Fibroblast of lung (primary cell): Measurements from ENCODE around the gene FRMD6. TPM values are rescaled to one million over a fixed set of nuclear protein-coding genes. Genes with fewer than 3 reads are reported as not detected.

ENCODE experiments used
- DNase-seq, 2 donors: peaks; one replicate each; pipeline versions ENCODE4 v3.0.0 to v3.0.0-alpha.2; 2010; ENCODE audit warnings: low read depth in 2 of 2
- H2AFZ ChIP-seq: 2 replicates; pipeline ENCODE4 v1.5.1; 2012; ENCODE audit warnings: low read length, control low read depth, inconsistent platforms
- H3K27ac ChIP-seq: 2 replicates; pipeline ENCODE4 v1.5.1; 2011; ENCODE audit warnings: low read length, control low read depth; ENCODE audit not compliant: insufficient read depth
- H3K27me3 ChIP-seq: 2 replicates; pipeline ENCODE4 v1.5.1; 2011; ENCODE audit warnings: mild to moderate bottlenecking, low read length; ENCODE audit not compliant: control insufficient read depth, insufficient read depth
- H3K36me3 ChIP-seq: 2 replicates; pipeline ENCODE4 v1.5.1; 2011; ENCODE audit warnings: low read length; ENCODE audit not compliant: control insufficient read depth, insufficient read depth
- H3K4me1 ChIP-seq: 2 replicates; pipeline ENCODE4 v1.5.1; 2011; ENCODE audit warnings: low read length; ENCODE audit not compliant: control insufficient read depth, insufficient read depth; ENCODE audit errors: extremely low read depth
- H3K4me2 ChIP-seq: 2 replicates; pipeline ENCODE4 v1.5.1; 2011; ENCODE audit warnings: low read length, control low read depth; ENCODE audit not compliant: insufficient read depth; ENCODE audit errors: extremely low read depth
- H3K4me3 ChIP-seq, 4 experiments: fragments of 200-600 bp in 1 of 4; sonication (generic) in 1 of 4; replicated peaks in 1 of 4; 2 replicates each; pipeline ENCODE4 v1.5.1; 2011 to 2016; ENCODE audit warnings: low read length in 4 of 4, low read depth in 3 of 4, mild to moderate bottlenecking in 3 of 4, control low read depth in 2 of 4, inconsistent platforms in 1 of 4, mixed read lengths in 1 of 4; ENCODE audit not compliant: insufficient read depth in 1 of 4; ENCODE audit errors: control extremely low read depth in 1 of 4
- H3K79me2 ChIP-seq: 2 replicates; pipeline ENCODE4 v1.5.1; 2012; ENCODE audit warnings: mild to moderate bottlenecking, low read length, inconsistent platforms; ENCODE audit not compliant: control insufficient read depth, insufficient read depth
- H3K9ac ChIP-seq: 2 replicates; pipeline ENCODE4 v1.5.1; 2011; ENCODE audit warnings: mild to moderate bottlenecking, low read length, control low read depth; ENCODE audit not compliant: insufficient read depth
- H3K9me3 ChIP-seq: 2 replicates; pipeline ENCODE4 v1.5.1; 2012; ENCODE audit warnings: low read depth, low read length; ENCODE audit not compliant: control insufficient read depth, insufficient read depth
- H4K20me1 ChIP-seq: 2 replicates; pipeline ENCODE4 v1.5.1; 2011; ENCODE audit warnings: low read length; ENCODE audit not compliant: control insufficient read depth, insufficient read depth; ENCODE audit errors: extremely low read depth
- EZH2 ChIP-seq: IDR thresholded peaks from 2 replicates; pipeline ENCODE4 v1.5.1; 2012; ENCODE audit warnings: low read length, control low read depth, mild to moderate bottlenecking; ENCODE audit errors: missing control alignments
- polyA minus RNA-seq: library from RNA; depleted of rRNA, polyadenylated mRNA; stranded (reverse); fragments of >200 nt; gene quantifications from 2 replicates; pipeline ENCODE4 v1.2.3, GENCODE V29; 2011; ENCODE audit warnings: low replicate concordance
- polyA plus RNA-seq, 2 donors: library from polyadenylated mRNA; depleted of rRNA in 1 of 2; stranded (reverse) in 1 of 2; unstranded in 1 of 2; fragments of >200 nt; gene quantifications; 2 replicates each; pipeline ENCODE4 v1.2.1, GENCODE V29; 2011 to 2012; ENCODE audit warnings: missing spikeins in 1 of 2
- total RNA-seq: library from RNA; depleted of rRNA; stranded (reverse); fragments of >200 nt; gene quantifications from 2 replicates; pipeline ENCODE4 v1.2.1, GENCODE V29; 2014
- TF ChIP-seq, protein P1 (sequence below), 2 donors: IDR thresholded peaks in 1 of 2; conservative IDR thresholded peaks in 1 of 2; 1 replicate in 1 of 2; 2 replicates in 1 of 2; pipeline ENCODE4 v1.5.1; 2011 to 2012; ENCODE audit warnings: low read length in 2 of 2, control low read depth in 1 of 2, inconsistent platforms in 1 of 2, low read depth in 1 of 2, mild to moderate bottlenecking in 1 of 2

Gene FRMD6
- total RNA-seq: 157 and 200 TPM in 2 replicates
- 182 and 222 TPM in 2 replicates for polyA plus RNA-seq
- 122 and 146 TPM in 2 replicates for polyA plus RNA-seq (2012)
- polyA minus RNA-seq: 173 and 186 TPM in 2 replicates

- TF ChIP-seq, protein P1, sequence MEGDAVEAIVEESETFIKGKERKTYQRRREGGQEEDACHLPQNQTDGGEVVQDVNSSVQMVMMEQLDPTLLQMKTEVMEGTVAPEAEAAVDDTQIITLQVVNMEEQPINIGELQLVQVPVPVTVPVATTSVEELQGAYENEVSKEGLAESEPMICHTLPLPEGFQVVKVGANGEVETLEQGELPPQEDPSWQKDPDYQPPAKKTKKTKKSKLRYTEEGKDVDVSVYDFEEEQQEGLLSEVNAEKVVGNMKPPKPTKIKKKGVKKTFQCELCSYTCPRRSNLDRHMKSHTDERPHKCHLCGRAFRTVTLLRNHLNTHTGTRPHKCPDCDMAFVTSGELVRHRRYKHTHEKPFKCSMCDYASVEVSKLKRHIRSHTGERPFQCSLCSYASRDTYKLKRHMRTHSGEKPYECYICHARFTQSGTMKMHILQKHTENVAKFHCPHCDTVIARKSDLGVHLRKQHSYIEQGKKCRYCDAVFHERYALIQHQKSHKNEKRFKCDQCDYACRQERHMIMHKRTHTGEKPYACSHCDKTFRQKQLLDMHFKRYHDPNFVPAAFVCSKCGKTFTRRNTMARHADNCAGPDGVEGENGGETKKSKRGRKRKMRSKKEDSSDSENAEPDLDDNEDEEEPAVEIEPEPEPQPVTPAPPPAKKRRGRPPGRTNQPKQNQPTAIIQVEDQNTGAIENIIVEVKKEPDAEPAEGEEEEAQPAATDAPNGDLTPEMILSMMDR (conservative IDR thresholded peaks at IDR 0.05 in 1 of 2, IDR thresholded peaks at IDR 0.05 in 1 of 2; ENCODE audit: low read depth in 1 of 2, low read length in 2 of 2): peak; percentile 37 to 79
- TF ChIP-seq EZH2: no peak
- Histone ChIP-seq H3K4me1 (peaks cover 4% of the 10 kb centered on the region), H4K20me1 (no peaks in the 10 kb centered on the region), H3K36me3 (no peaks in the 10 kb centered on the region), H3K79me2 (peaks cover 89% of the 10 kb centered on the region), H3K9me3 (no peaks in the 10 kb centered on the region), H3K27me3 (no peaks in the 10 kb centered on the region), H3K27ac (peak within 1 kb of the TSS; percentile 98), H3K4me2 (peak within 1 kb of the TSS; percentile 86), H3K9ac (peak within 1 kb of the TSS; percentile 99), H2AFZ (peak within 1 kb of the TSS; percentile 86), H3K4me3 (peak within 1 kb of the TSS; percentile 72 to 98 (median 97))
- DNase-seq: peak; percentile 87 to 90
These were observed at the start of gene FRMD6 for GRCh38 chr14:51651388-51652167. FRMD6 (plus strand) TSS chr14:51651910; CDS start chr14:51689837, 37,927 bp downstream.

GRCh38 chr14:51602310-51602709 lies 49.4 kb upstream of the FRMD6 start:
- Histone ChIP-seq H3K4me1 (peaks cover 18% of the 10 kb centered on the region), H3K27ac (no peak overlapping the region), H4K20me1 (no peaks in the 10 kb centered on the region), H2AFZ (no peak overlapping the region), H3K27me3 (no peaks in the 10 kb centered on the region), H3K9ac (no peak overlapping the region), H3K79me2 (no peaks in the 10 kb centered on the region), H3K4me3 (no peak overlapping the region), H3K9me3 (no peaks in the 10 kb centered on the region), H3K4me2 (no peak overlapping the region), H3K36me3 (no peaks in the 10 kb centered on the region)
- peak in 1 of 2 donors; percentile 16 for DNase-seq
- TF ChIP-seq, protein P1 (conservative IDR thresholded peaks at IDR 0.05 in 1 of 2, IDR thresholded peaks at IDR 0.05 in 1 of 2; ENCODE audit: low read depth in 1 of 2, low read length in 2 of 2): no peak
- TF ChIP-seq EZH2: no peak

GRCh38 chr14:51603495-51603894 lies 48.2 kb upstream of the FRMD6 start:
- DNase-seq: no peak
- Histone ChIP-seq H2AFZ (no peak overlapping the region), H3K9me3 (no peaks in the 10 kb centered on the region), H3K4me1 (peaks cover 24% of the 10 kb centered on the region), H3K27me3 (no peaks in the 10 kb centered on the region), H3K79me2 (no peaks in the 10 kb centered on the region), H3K36me3 (no peaks in the 10 kb centered on the region), H3K4me3 (no peak overlapping the region), H3K4me2 (peak overlapping the region; percentile 26), H3K27ac (peak overlapping the region; percentile 48), H4K20me1 (no peaks in the 10 kb centered on the region), H3K9ac (no peak overlapping the region)
- TF ChIP-seq EZH2: no peak
- TF ChIP-seq, protein P1 (conservative IDR thresholded peaks at IDR 0.05 in 1 of 2, IDR thresholded peaks at IDR 0.05 in 1 of 2; ENCODE audit: low read depth in 1 of 2, low read length in 2 of 2): no peak
